Germinal center (tissue), 1 donor: ENCODE results near the gene PKP2.

Source experiments
- DNase-seq: peaks from one replicate; pipeline ENCODE4 v3.0.0; 2012; ENCODE audit warnings: mixed read lengths, low spot score

PKP2 gene

GRCh38 chr12:32753605-32754004, 143.0 kb downstream of the PKP2 start:
- DNase-seq: no peak

DNA sequence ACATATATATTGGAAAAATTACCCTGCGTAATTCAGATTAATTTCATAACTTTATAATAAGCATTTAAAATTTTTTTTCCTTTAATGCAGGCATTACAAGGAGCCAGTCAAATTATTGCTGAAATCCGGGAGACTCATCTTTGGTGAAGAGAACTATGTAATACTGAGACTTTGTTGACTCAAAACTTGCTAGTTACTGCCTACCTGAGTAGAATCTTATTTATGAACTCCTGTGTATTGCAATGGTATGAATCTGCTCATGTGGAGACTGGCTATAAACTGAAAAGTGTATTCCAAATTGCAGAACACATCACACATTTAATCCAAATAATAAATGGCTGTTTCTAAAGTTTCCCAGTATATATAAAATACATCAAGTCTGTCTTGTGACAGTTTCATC, 153.3 kb downstream of the PKP2 start:
- DNase-seq: no peak

GRCh38 chr12:32742133-32742532, 154.4 kb downstream of the PKP2 start:
- DNase-seq: no peak
